Parathyroid adenoma (tissue), 2 donors: ENCODE data around the gene FAM162B.

ENCODE experiments used
- H2AFZ ChIP-seq: fragments of 300-600 bp; sonication (generic); one replicate; pipeline ENCODE4 v1.7.0; 2017; ENCODE audit warnings: antibody characterized with exemption, mild to moderate bottlenecking
- H3K27ac ChIP-seq: fragments of 300-600 bp; sonication (generic); one replicate; pipeline ENCODE4 v1.7.0; 2017
- H3K27me3 ChIP-seq: fragments of 300-600 bp; sonication (generic); one replicate; pipeline ENCODE4 v1.7.0; 2017; ENCODE audit warnings: low read length; ENCODE audit not compliant: control insufficient read depth, insufficient read depth
- H3K36me3 ChIP-seq: fragments of 300-600 bp; sonication (generic); one replicate; pipeline ENCODE4 v1.7.0; 2017; ENCODE audit warnings: low read length; ENCODE audit not compliant: control insufficient read depth, insufficient read depth
- H3K4me1 ChIP-seq: fragments of 300-600 bp; sonication (generic); one replicate; pipeline ENCODE4 v1.7.0; 2017; ENCODE audit warnings: control low read depth
- H3K4me2 ChIP-seq: fragments of 300-600 bp; sonication (generic); one replicate; pipeline ENCODE4 v1.7.0; 2017; ENCODE audit warnings: low read length
- H3K4me3 ChIP-seq: fragments of 300-600 bp; sonication (generic); one replicate; pipeline ENCODE4 v1.7.0; 2017; ENCODE audit warnings: low read depth, low read length
- H3K79me2 ChIP-seq: fragments of 300-600 bp; sonication (generic); one replicate; pipeline ENCODE4 v1.7.0; 2017; ENCODE audit warnings: control low read depth
- H3K9ac ChIP-seq: fragments of 300-600 bp; sonication (generic); one replicate; pipeline ENCODE4 v1.7.0; 2017; ENCODE audit warnings: mild to moderate bottlenecking
- H3K9me3 ChIP-seq: fragments of 300-600 bp; sonication (generic); one replicate; pipeline ENCODE4 v1.7.0; 2017; ENCODE audit warnings: low read length; ENCODE audit not compliant: control insufficient read depth
- CTCF ChIP-seq: fragments of 300-600 bp; sonication (generic); IDR thresholded peaks from one replicate; pipeline ENCODE4 v1.7.0; 2017; ENCODE audit warnings: antibody characterized with exemption, mild to moderate bottlenecking
- donor health status: primary hyperparathyroidism.

FAM162B gene

GRCh38 chr6:116764961-116765841, at the start of gene FAM162B:
Gene FAM162B (minus strand): TSS chr6:116765719. CDS start chr6:116765576, 143 bp downstream.
- H3K9me3 ChIP-seq = no peaks in the 10 kb centered on the region
- no peak within 1 kb of the TSS for H3K9ac ChIP-seq
- peaks cover 3% of the 10 kb centered on the region for H3K27me3 ChIP-seq
- H3K27ac ChIP-seq = peak within 1 kb of the TSS; percentile 25
- peak within 1 kb of the TSS; percentile 84 for H3K4me2 ChIP-seq
- H2AFZ ChIP-seq = peak within 1 kb of the TSS; percentile 74
- TF ChIP-seq CTCF = no peak
- no peaks in the 10 kb centered on the region for H3K36me3 ChIP-seq
- peak within 1 kb of the TSS; percentile 52 for H3K4me3 ChIP-seq
- H3K4me1 ChIP-seq = no peaks in the 10 kb centered on the region
- H3K79me2 ChIP-seq = no peaks in the 10 kb centered on the region

- Histone ChIP-seq H3K4me2 (no peak overlapping the region), H2AFZ (no peak overlapping the region), H3K9me3 (no peaks in the 10 kb centered on the region), H3K27me3 (no peaks in the 10 kb centered on the region), H3K4me3 (no peak overlapping the region), H3K4me1 (no peaks in the 10 kb centered on the region), H3K79me2 (no peaks in the 10 kb centered on the region), H3K27ac (no peak overlapping the region), H3K36me3 (no peaks in the 10 kb centered on the region), H3K9ac (no peak overlapping the region)
- TF ChIP-seq CTCF = no peak
These were observed 46.6 kb upstream of the FAM162B start for GRCh38 chr6:116812051-116812650.

GRCh38 chr6:116801971-116802370, 36.5 kb upstream of the FAM162B start:
- Histone ChIP-seq H3K9me3 (no peaks in the 10 kb centered on the region), H2AFZ (no peak overlapping the region), H3K27me3 (no peaks in the 10 kb centered on the region), H3K4me3 (no peak overlapping the region), H3K4me2 (no peak overlapping the region), H3K36me3 (no peaks in the 10 kb centered on the region), H3K9ac (no peak overlapping the region), H3K4me1 (no peaks in the 10 kb centered on the region), H3K79me2 (no peaks in the 10 kb centered on the region), H3K27ac (no peak overlapping the region)
- TF ChIP-seq CTCF = no peak

- no peak overlapping the region for H2AFZ ChIP-seq
- H3K27ac ChIP-seq = no peak overlapping the region
- no peaks in the 10 kb centered on the region for H3K27me3 ChIP-seq
- no peaks in the 10 kb centered on the region for H3K4me1 ChIP-seq
- no peaks in the 10 kb centered on the region for H3K36me3 ChIP-seq
- no peak overlapping the region for H3K4me2 ChIP-seq
- no peak overlapping the region for H3K9ac ChIP-seq
- TF ChIP-seq CTCF = no peak
- no peak overlapping the region for H3K4me3 ChIP-seq
- H3K9me3 ChIP-seq = no peaks in the 10 kb centered on the region
- no peaks in the 10 kb centered on the region for H3K79me2 ChIP-seq
These were observed 34.4 kb upstream of the FAM162B start for GRCh38 chr6:116799945-116800344.
